Right atrium auricular region (tissue), 2 donors: ENCODE results near the gene POLR3GL. TPM values are rescaled to one million over a fixed set of nuclear protein-coding genes. Genes with fewer than 3 reads are reported as not detected.

Source experiments
- DNase-seq: peaks from one replicate; pipeline ENCODE4 v3.0.0-alpha.2; 2019; ENCODE audit warnings: low spot score
- H3K27ac ChIP-seq, 2 donors: fragments of 200-600 bp; sonication (generic); 1 replicate in 1 of 2; 2 replicates in 1 of 2; pipeline ENCODE4 v1.5.1; 2016 to 2019
- H3K27me3 ChIP-seq, 2 donors: fragments of 200-600 bp; sonication (generic); one replicate each; pipeline versions ENCODE4 v1.5.1 to v1.6.0; 2017 to 2019
- H3K36me3 ChIP-seq: fragments of 200-600 bp; sonication (generic); one replicate; pipeline ENCODE4 v1.5.1; 2016
- H3K4me1 ChIP-seq, 2 donors: fragments of 200-600 bp; sonication (generic); one replicate each; pipeline versions ENCODE4 v1.5.1 to v1.6.0; 2017 to 2019
- H3K4me3 ChIP-seq, 2 donors: fragments of 200-600 bp; sonication (generic); 1 replicate in 1 of 2; 2 replicates in 1 of 2; pipeline ENCODE4 v1.5.1; 2017 to 2019; ENCODE audit warnings: mild to moderate bottlenecking in 1 of 2, moderate library complexity in 1 of 2
- H3K9me3 ChIP-seq, 2 donors: fragments of 200-600 bp; sonication (generic); one replicate each; pipeline ENCODE4 v1.5.1; 2019
- total RNA-seq, 2 donors: library from RNA; depleted of rRNA; stranded (reverse); fragments of >200 nt; gene quantifications; one replicate each; pipeline ENCODE4 v1.1.0, GENCODE V29; 2016
- TF ChIP-seq, protein P1 (sequence below), 2 donors: fragments of 200-600 bp; sonication (generic); IDR thresholded peaks; one replicate each; pipeline ENCODE4 v1.5.1; 2019; ENCODE audit warnings: antibody characterized with exemption in 2 of 2

POLR3GL gene
- total RNA-seq, 2 donors from 2014 or later, result 36.4 to 45.2 TPM

GRCh38 chr1:145977486-145978470 is 13.3 kb downstream of the POLR3GL start:
- no peaks in the 10 kb centered on the region for H3K36me3 ChIP-seq
- no peaks in the 10 kb centered on the region for H3K27me3 ChIP-seq
- H3K4me1 ChIP-seq, result peaks cover 0 to 55% of the 10 kb centered on the region in 2 donors
- peak overlapping the region; percentile 96 to 98 for H3K27ac ChIP-seq
- TF ChIP-seq, protein P1, sequence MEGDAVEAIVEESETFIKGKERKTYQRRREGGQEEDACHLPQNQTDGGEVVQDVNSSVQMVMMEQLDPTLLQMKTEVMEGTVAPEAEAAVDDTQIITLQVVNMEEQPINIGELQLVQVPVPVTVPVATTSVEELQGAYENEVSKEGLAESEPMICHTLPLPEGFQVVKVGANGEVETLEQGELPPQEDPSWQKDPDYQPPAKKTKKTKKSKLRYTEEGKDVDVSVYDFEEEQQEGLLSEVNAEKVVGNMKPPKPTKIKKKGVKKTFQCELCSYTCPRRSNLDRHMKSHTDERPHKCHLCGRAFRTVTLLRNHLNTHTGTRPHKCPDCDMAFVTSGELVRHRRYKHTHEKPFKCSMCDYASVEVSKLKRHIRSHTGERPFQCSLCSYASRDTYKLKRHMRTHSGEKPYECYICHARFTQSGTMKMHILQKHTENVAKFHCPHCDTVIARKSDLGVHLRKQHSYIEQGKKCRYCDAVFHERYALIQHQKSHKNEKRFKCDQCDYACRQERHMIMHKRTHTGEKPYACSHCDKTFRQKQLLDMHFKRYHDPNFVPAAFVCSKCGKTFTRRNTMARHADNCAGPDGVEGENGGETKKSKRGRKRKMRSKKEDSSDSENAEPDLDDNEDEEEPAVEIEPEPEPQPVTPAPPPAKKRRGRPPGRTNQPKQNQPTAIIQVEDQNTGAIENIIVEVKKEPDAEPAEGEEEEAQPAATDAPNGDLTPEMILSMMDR (IDR thresholded peaks at IDR 0.05), result peak; percentile 78 to 88
- peak overlapping the region in 1 of 2 donors; percentile 12 for H3K4me3 ChIP-seq
- H3K9me3 ChIP-seq, result no peaks in the 10 kb centered on the region
- peak; percentile 87 for DNase-seq

DNA sequence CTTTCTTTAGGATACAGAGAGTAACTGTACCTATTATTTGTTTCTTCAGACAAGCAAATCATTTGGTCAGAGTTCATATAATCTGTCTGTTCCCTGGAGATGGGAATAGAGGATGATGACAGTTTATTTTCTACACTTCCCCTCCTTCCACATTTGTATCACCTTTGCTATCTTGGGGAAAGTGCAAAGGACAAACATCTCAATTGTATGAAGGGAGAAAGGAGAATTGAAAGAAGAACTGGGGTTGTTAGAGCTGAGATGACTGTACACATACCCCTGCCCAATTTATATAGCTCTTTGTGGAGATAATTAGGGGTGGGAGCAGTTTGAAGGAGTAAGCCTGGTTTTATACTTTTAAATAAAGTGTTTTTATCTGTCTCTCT is 14.0 kb downstream of the POLR3GL start:
- DNase-seq, result no peak
- Histone ChIP-seq H3K27me3 (no peaks in the 10 kb centered on the region), H3K9me3 (no peaks in the 10 kb centered on the region), H3K27ac (peak overlapping the region; percentile 96 to 98), H3K36me3 (no peaks in the 10 kb centered on the region), H3K4me3 (peak overlapping the region; percentile 13 to 37), H3K4me1 (peaks cover 0 to 62% of the 10 kb centered on the region in 2 donors)
- TF ChIP-seq, protein P1 (IDR thresholded peaks at IDR 0.05), result no peak

DNA sequence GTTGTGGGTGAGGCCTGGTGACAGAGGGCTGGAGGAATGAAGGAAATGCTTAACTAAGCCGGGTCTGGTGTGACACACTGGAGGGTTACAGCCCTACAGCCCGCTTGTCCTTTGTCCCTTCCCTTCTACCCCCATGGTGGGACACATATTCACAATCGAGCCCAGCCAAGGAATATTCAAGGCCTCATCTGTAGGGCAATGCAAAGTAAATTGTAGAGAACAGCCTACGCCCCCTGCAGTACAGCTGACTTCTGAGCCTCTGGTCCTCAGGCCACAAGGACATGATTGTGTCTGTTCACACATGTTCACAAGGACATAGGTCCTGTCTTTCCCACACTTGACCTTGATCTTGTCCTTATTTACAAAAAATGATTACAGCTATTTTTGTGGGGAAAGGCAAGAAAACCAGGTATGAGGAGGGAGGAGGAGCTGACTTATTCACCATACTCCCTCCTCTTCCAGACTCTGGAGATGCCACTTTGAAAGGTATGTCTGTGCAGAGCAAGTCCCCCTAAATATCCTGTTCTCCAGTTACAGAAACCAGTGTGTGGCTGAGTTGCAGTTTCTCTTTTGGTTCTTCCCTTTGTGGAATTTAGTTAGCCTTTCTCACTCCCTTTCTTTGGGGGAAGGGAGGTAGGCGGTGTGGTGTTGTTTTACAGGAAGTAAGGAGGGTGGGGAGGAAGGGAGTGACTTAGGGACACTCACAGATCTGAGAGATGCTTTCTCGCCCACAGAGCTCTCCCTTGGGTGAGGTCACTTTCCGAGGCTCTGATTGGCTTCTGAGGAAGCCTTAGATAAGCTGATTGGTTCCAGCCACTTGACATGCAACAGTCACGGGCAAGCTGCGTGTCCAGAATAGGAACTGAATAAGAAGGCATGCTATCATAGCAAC is 14.6 kb downstream of the POLR3GL start:
- H3K36me3 ChIP-seq, result no peaks in the 10 kb centered on the region
- H3K27me3 ChIP-seq, result no peaks in the 10 kb centered on the region
- TF ChIP-seq, protein P1 (IDR thresholded peaks at IDR 0.05), result peak in 1 of 2 donors; percentile 46
- DNase-seq, result peak; percentile 99
- H3K27ac ChIP-seq, result peak overlapping the region; percentile 96 to 98
- no peaks in the 10 kb centered on the region for H3K9me3 ChIP-seq
- H3K4me3 ChIP-seq, result peak overlapping the region; percentile 13 to 37
- H3K4me1 ChIP-seq, result peaks cover 0 to 68% of the 10 kb centered on the region in 2 donors

GRCh38 chr1:145979746-145980456 is 15.4 kb downstream of the POLR3GL start:
- Histone ChIP-seq H3K4me3 (peak overlapping the region in 1 of 2 donors; percentile 31), H3K27ac (peak overlapping the region; percentile 96 to 98), H3K4me1 (peaks cover 0 to 76% of the 10 kb centered on the region in 2 donors), H3K27me3 (no peaks in the 10 kb centered on the region), H3K9me3 (no peaks in the 10 kb centered on the region), H3K36me3 (no peaks in the 10 kb centered on the region)
- TF ChIP-seq, protein P1 (IDR thresholded peaks at IDR 0.05), result no peak
- DNase-seq, result no peak

DNA sequence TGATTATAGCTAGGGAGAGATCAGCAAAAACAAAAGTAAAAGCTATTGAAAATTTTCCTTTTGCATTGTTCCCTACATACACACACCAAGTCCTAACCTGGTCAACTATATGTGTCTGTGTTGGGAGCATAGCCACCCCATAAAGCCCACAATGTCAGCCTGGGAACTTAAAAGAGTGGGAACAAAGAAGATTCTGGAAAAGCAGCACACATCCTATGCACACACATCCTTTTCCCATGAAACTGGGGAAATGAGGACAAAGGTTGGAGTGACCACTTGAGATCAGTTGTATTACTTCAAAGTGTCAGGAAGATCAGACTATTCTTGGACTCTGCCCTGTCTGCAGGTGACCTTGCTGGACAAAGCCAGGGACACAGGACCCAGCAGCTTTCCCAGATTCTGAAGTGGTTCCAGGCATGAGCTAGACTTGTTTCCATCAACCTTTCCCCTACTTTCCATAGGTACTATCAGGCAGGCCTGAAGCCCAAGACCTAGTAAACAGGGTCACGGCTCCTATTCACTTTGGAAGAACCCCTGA is 16.0 kb downstream of the POLR3GL start:
- H3K4me1 ChIP-seq, result peaks cover 0 to 82% of the 10 kb centered on the region in 2 donors

More for the DNA sequence above, 16.0 kb downstream of the POLR3GL start:
- Histone ChIP-seq H3K9me3 (no peaks in the 10 kb centered on the region), H3K27ac (peak overlapping the region; percentile 96 to 98), H3K27me3 (no peaks in the 10 kb centered on the region), H3K4me3 (peak overlapping the region in 1 of 2 donors; percentile 31), H3K36me3 (no peaks in the 10 kb centered on the region)
- TF ChIP-seq, protein P1 (IDR thresholded peaks at IDR 0.05), result no peak
- no peak for DNase-seq
